Cardiac fibroblast (primary cell): ENCODE measurements around the gene NCR3LG1.
"Not testable (repeated sequence)": the region's sequence is repeated elsewhere in the genome, so short reads cannot be mapped to it uniquely, and the experiment has no call there.

Experiments
- DNase-seq, 2 donors: peaks; one replicate each; pipeline versions ENCODE4 v3.0.0 to v3.0.0-alpha.2; 2010; ENCODE audit warnings: low read depth in 2 of 2
- H3K4me3 ChIP-seq, 2 donors: replicated peaks in 1 of 2; 1 replicate in 1 of 2; 2 replicates in 1 of 2; pipeline ENCODE4 v1.5.1; 2011; ENCODE audit warnings: low read depth in 2 of 2, low read length in 2 of 2, mild to moderate bottlenecking in 2 of 2, moderate library complexity in 1 of 2
- CTCF ChIP-seq: IDR thresholded peaks from one replicate; pipeline ENCODE4 v1.5.1; 2011; ENCODE audit warnings: low read depth, mild to moderate bottlenecking, low read length, inconsistent platforms

Gene NCR3LG1

DNA sequence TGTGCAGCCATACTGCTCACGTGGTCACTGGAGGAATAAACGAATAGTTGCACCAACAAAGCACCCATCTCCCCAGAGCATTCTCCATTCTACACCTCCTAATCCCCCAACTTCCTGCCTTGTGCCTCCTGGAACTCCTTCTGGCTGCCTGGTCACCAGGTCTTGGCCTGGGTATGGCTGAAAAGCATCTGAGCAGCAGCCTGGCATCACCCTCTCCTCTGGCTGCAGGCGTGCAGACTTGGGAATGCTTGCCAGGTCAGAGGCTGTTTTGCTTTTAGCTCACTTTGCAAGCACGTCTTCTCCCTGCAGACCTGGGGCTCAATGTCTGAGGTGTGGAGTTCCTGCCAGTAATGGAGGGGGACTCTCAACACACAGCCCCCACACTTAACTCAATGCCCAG is 70.2 kb downstream of the NCR3LG1 start:
- TF ChIP-seq CTCF: no peak
- H3K4me3 ChIP-seq: no peak overlapping the region
- DNase-seq: no peak

- no peak for DNase-seq
- H3K4me3 ChIP-seq: no peak overlapping the region
- no peak for TF ChIP-seq CTCF
Observed at GRCh38 chr11:17423533-17424310, 72.1 kb downstream of the NCR3LG1 start.

- DNase-seq, H3K4me3 ChIP-seq: not testable (repeated sequence)
Observed at GRCh38 chr11:17426233-17426632, 74.6 kb downstream of the NCR3LG1 start.
